Measurements from ENCODE around the gene MRPS16.
A peak's percentile ranks its signal among the peaks of the same experiment; 100 is the strongest.

The MRPS16 gene

GRCh38 chr10:73232887-73233286 is 19.6 kb downstream of the MRPS16 start:
- no peaks in the 10 kb centered on the region for H3K27me3 ChIP-seq
- no peak overlapping the region for H3K27ac ChIP-seq
- peaks cover 0 to 33% (median 15%) of the 10 kb centered on the region in 10 experiments; a peak in 12 of 20 replicates for H3K4me1 ChIP-seq
- H3K4me2 ChIP-seq, result no peak overlapping the region
- peaks cover 66 to 94% (median 75%) of the 10 kb centered on the region in 11 experiments for H3K36me3 ChIP-seq
- H3K9me3 ChIP-seq (replicated peaks in 1 of 11), result no peaks in the 10 kb centered on the region
- no peak for TF ChIP-seq Cebpa-rat (IDR thresholded peaks at IDR 0.05)
- no peak overlapping the region for H3K4me3 ChIP-seq
- no peak overlapping the region for H3K9ac ChIP-seq
- H4K20me1 ChIP-seq, result peaks cover 0 to 14% (median 0%) of the 10 kb centered on the region in 11 experiments; a peak in 7 of 22 replicates

- peaks cover 0 to 54% (median 18%) of the 10 kb centered on the region in 10 experiments; a peak in 12 of 20 replicates for H3K4me1 ChIP-seq
- H3K36me3 ChIP-seq, result peaks cover 35 to 66% (median 48%) of the 10 kb centered on the region in 11 experiments
- TF ChIP-seq Cebpa-rat (IDR thresholded peaks at IDR 0.05), result no peak
- no peaks in the 10 kb centered on the region for H3K27me3 ChIP-seq
- H3K27ac ChIP-seq, result peak overlapping the region in 4 of 11 experiments; percentile 1 to 76 (median 44); a peak in 6 of 22 replicates
- no peaks in the 10 kb centered on the region; a peak in 1 of 22 replicates for H4K20me1 ChIP-seq
- peak overlapping the region in 4 of 11 experiments; percentile 64 to 84 (median 80); a peak in 8 of 22 replicates for H3K4me2 ChIP-seq
- no peak overlapping the region for H3K4me3 ChIP-seq
- no peaks in the 10 kb centered on the region for H3K9me3 ChIP-seq (replicated peaks in 1 of 11)
- peak overlapping the region in 2 of 11 experiments; percentile 20 to 40; a peak in 1 of 22 replicates for H3K9ac ChIP-seq
Measured at GRCh38 chr10:73229567-73229966, 22.9 kb downstream of the MRPS16 start.

DNA sequence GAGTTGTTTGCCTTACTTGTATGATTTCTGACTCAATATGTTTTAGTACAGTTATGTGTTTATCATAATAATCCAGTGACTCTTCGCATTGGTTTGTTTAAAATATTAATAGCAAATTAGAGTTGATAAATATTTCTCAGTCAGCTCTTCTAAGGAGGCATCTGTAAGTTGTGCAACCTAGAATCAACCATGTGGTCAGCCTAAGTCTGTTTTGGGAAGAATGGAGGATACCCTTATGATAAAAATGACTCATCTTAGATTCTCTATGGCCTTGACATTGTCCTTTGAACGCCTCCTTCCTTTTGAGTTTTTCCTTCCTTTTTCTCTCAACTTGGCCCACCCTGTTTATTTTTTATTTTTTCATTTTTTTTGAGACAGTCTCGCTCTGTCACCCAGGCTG is 24.2 kb downstream of the MRPS16 start:
- Histone ChIP-seq H3K36me3 (peaks cover 21 to 53% (median 35%) of the 10 kb centered on the region in 11 experiments; a peak in 21 of 22 replicates), H3K27ac (peak overlapping the region in 5 of 11 experiments; percentile 34 to 76 (median 54); a peak in 8 of 22 replicates), H4K20me1 (no peaks in the 10 kb centered on the region), H3K4me1 (peaks cover 0 to 54% (median 18%) of the 10 kb centered on the region in 10 experiments; a peak in 12 of 20 replicates), H3K9me3 (replicated peaks in 1 of 11) (no peaks in the 10 kb centered on the region), H3K4me2 (peak overlapping the region in 7 of 11 experiments; percentile 19 to 84 (median 64); a peak in 12 of 22 replicates), H3K27me3 (no peaks in the 10 kb centered on the region), H3K9ac (peak overlapping the region in 2 of 11 experiments; percentile 32 to 37; a peak in 2 of 22 replicates), H3K4me3 (no peak overlapping the region)
- TF ChIP-seq Cebpa-rat (IDR thresholded peaks at IDR 0.05), result no peak

DNA sequence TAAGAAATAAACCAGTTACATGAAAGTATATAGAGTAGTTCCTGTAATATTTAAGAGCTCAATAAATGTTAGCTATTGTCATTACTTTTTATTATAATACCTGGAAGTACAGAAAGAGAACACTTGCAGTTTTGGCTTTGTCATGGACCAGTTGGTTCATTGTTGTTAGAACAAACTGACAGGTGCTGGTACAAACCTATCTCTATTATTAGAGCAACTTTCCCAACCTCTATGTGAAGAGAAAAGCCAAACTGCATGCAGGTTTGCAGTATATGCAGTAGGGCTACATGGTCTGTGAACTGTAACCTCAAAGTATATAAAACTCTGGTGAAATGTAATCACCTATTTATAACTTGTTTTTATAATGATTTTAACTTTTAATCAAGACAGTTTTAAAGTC is 25.8 kb downstream of the MRPS16 start:
- Histone ChIP-seq H3K4me3 (no peak overlapping the region), H3K27me3 (no peaks in the 10 kb centered on the region), H3K27ac (no peak overlapping the region), H3K4me2 (peak overlapping the region in 2 of 11 experiments; percentile 79 to 84; a peak in 3 of 22 replicates), H3K9ac (no peak overlapping the region), H4K20me1 (no peaks in the 10 kb centered on the region), H3K9me3 (replicated peaks in 1 of 11) (no peaks in the 10 kb centered on the region), H3K4me1 (peaks cover 0 to 54% (median 18%) of the 10 kb centered on the region in 10 experiments; a peak in 12 of 20 replicates), H3K36me3 (peaks cover 11 to 37% (median 22%) of the 10 kb centered on the region in 11 experiments; a peak in 18 of 22 replicates)
- no peak for TF ChIP-seq Cebpa-rat (IDR thresholded peaks at IDR 0.05)

DNA sequence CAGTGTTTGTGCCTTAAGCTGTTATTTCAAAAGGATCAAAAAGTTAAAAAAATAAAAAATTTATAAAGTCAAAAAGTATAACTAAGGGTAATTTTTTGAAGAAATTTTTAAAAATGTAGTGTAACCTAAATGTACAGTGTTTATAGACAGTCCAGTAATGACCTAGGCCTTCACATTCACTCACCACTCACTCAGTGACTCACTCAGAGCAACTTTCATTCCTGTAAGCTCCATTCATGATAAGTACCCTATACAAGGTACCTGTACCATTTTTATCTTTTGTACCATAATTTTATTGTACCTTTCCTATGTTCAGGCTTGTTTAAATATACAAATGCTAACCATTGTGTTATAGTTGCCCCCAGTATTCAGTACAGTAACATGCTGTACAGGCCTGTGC is 26.9 kb downstream of the MRPS16 start:
- TF ChIP-seq Cebpa-rat (IDR thresholded peaks at IDR 0.05), result no peak
- H3K4me1 ChIP-seq, result peaks cover 0 to 49% (median 18%) of the 10 kb centered on the region in 10 experiments; a peak in 12 of 20 replicates

GRCh38 chr10:73220989-73221388 is 31.5 kb downstream of the MRPS16 start:
- 0 out of 22 replicates have a peak, but pooled peaks of 1 of the 11 experiments have one; percentile 7 for TF ChIP-seq Cebpa-rat (IDR thresholded peaks at IDR 0.05)
- H3K27ac ChIP-seq, result no peak overlapping the region

More for the DNA sequence above, 26.9 kb downstream of the MRPS16 start:
- Histone ChIP-seq H3K4me2 (no peak overlapping the region), H3K27ac (no peak overlapping the region), H3K9me3 (replicated peaks in 1 of 11) (no peaks in the 10 kb centered on the region), H3K9ac (no peak overlapping the region), H3K4me3 (no peak overlapping the region), H3K36me3 (peaks cover 6 to 26% (median 15%) of the 10 kb centered on the region in 11 experiments; a peak in 18 of 22 replicates), H4K20me1 (no peaks in the 10 kb centered on the region), H3K27me3 (no peaks in the 10 kb centered on the region)

GRCh38 chr10:73219384-73219783 is 33.1 kb downstream of the MRPS16 start:
- Histone ChIP-seq H3K9ac (no peak overlapping the region), H4K20me1 (no peaks in the 10 kb centered on the region), H3K27ac (no peak overlapping the region), H3K4me1 (no peaks in the 10 kb centered on the region), H3K9me3 (replicated peaks in 1 of 11) (peaks cover 0 to 21% (median 12%) of the 10 kb centered on the region in 11 experiments; a peak in 13 of 22 replicates), H3K4me2 (no peak overlapping the region), H3K27me3 (no peaks in the 10 kb centered on the region), H3K4me3 (no peak overlapping the region), H3K36me3 (peaks cover 24 to 85% (median 39%) of the 10 kb centered on the region in 11 experiments)
- TF ChIP-seq Cebpa-rat (IDR thresholded peaks at IDR 0.05), result no peak

More at GRCh38 chr10:73220989-73221388, 31.5 kb downstream of the MRPS16 start:
- no peak overlapping the region for H3K4me2 ChIP-seq
- H3K27me3 ChIP-seq, result no peaks in the 10 kb centered on the region
- no peak overlapping the region for H3K4me3 ChIP-seq
- peaks cover 24 to 71% (median 32%) of the 10 kb centered on the region in 11 experiments for H3K36me3 ChIP-seq
- peaks cover 0 to 18% (median 9%) of the 10 kb centered on the region in 11 experiments; a peak in 12 of 22 replicates for H3K9me3 ChIP-seq (replicated peaks in 1 of 11)
- H3K4me1 ChIP-seq, result peaks cover 0 to 10% (median 0%) of the 10 kb centered on the region in 10 experiments; a peak in 5 of 20 replicates
- no peaks in the 10 kb centered on the region for H4K20me1 ChIP-seq
- no peak overlapping the region for H3K9ac ChIP-seq

DNA sequence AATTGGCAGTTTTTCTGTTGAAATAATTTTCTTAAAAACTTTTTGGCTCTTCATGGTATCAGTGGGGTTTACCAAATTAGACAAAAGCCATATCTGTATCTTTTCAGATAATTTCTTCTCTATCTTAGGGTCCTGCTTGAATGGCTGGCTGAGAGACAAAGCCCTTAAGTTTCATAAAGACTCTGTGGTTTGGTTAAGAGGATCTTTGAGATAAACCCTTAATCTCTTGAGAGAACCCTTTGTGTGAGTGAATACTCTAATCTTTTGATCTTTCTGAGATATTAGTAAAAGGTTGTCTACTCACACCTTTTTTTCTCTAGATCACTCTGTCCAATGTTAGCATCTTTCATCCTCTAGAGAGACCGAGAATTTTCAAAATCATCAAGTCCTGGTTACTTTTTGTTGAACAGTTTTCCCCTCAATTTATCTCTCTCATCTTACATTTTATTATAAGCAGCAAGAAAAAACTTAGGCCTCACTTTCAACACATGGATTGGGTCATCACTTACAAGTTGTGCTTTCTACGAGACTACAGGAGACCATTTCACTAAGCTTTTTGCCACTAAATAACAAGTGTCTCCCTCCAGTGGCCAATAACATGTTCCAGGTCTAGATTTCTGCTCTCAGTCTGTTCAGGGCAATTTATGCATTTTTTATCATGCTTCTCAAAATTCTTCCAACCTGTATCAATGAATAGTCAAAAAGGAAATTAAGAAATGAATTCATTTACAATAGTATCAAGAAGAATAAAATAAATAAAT is 33.8 kb downstream of the MRPS16 start:
- H3K4me2 ChIP-seq, result no peak overlapping the region
- H3K4me1 ChIP-seq, result no peaks in the 10 kb centered on the region
- H3K27ac ChIP-seq, result no peak overlapping the region
- H4K20me1 ChIP-seq, result no peaks in the 10 kb centered on the region
- no peak overlapping the region for H3K9ac ChIP-seq
- peaks cover 24 to 88% (median 42%) of the 10 kb centered on the region in 11 experiments for H3K36me3 ChIP-seq
- H3K9me3 ChIP-seq (replicated peaks in 1 of 11), result peaks cover 0 to 21% (median 12%) of the 10 kb centered on the region in 11 experiments; a peak in 13 of 22 replicates
- TF ChIP-seq Cebpa-rat (IDR thresholded peaks at IDR 0.05), result no peak
- H3K4me3 ChIP-seq, result no peak overlapping the region
- H3K27me3 ChIP-seq, result no peaks in the 10 kb centered on the region

- Histone ChIP-seq H3K4me3 (no peak overlapping the region), H3K9me3 (replicated peaks in 1 of 11) (peaks cover 0 to 21% (median 12%) of the 10 kb centered on the region in 11 experiments; a peak in 13 of 22 replicates), H3K27ac (no peak overlapping the region), H3K9ac (no peak overlapping the region), H3K4me1 (no peaks in the 10 kb centered on the region), H3K36me3 (peaks cover 27 to 88% (median 42%) of the 10 kb centered on the region in 11 experiments), H4K20me1 (no peaks in the 10 kb centered on the region), H3K27me3 (no peaks in the 10 kb centered on the region), H3K4me2 (no peak overlapping the region)
- no peak for TF ChIP-seq Cebpa-rat (IDR thresholded peaks at IDR 0.05)
Measured at GRCh38 chr10:73217628-73218027, 34.8 kb downstream of the MRPS16 start.

All from BLaER1 treated with 17β-estradiol and CSF1 and Interleukin-3, amounts not matched to agents 10 nM and 100 nM (cell line).